Measurements from ENCODE around the gene DSTN. TPM values are rescaled to one million over a fixed set of nuclear protein-coding genes. Genes with fewer than 3 reads are reported as not detected.

The DSTN gene
- total RNA-seq, 6 experiments from 2014 or later = 65.8 to 94.4 (median 86.9) TPM

DNA sequence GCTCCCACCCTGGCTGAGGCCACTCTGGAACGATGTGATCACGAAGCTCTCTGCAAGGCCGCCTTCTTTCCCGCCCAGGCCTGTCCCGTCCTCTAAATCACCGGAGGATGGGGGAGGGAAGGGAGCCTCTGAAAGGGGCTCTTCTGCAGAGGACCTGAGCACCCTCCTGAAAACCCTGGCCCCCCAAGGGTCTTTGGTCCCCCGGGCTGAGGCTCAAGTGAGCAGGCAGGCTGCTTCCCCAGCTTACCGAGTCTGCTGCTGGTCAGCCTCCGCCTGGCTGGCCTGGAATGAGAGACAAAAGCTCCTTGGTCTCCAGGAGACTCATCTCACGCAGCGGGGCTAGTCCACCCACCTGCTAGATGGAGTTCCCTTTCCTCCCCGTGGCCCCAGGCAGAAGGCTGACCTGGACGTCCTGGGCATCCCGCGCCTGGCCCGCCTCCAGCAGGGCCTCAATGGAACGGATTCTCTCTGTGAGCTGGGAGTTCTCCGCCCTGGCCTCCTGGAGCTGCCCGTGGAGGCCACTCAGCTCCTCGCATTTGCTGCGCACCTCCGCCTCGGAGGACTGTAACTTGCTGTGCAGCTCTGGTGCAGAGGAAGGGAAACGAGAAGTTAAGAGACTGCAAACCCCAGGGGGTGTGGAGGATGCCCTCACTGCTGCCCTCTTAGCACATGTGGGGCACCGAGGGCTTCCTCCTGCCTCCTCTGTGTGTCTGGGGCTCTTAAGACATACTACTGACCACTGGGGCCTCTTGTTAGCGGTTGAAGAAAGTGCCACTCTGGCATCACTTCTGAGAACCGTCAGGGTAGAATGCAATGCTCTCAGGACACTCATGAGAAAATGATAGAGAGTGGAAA lies 57.5 kb downstream of the DSTN start:
- 61% methylated on average over 7 of the region's 27 CpGs for WGBS (ENCODE audit: insufficient coverage, low coverage, low lambda C conversion rate, missing lambda C conversion rate)
- peaks cover 0 to 21% (median 4%) of the 10 kb centered on the region in 4 donors for H3K4me1 ChIP-seq
- no peaks in the 10 kb centered on the region for H3K27me3 ChIP-seq
- no peak for TF ChIP-seq POLR2A (IDR thresholded peaks at IDR 0.05)
- no peak overlapping the region for H3K4me3 ChIP-seq
- H3K36me3 ChIP-seq = peaks cover 10 to 92% (median 59%) of the 10 kb centered on the region in 4 donors
- intact Hi-C loops (cut with DNase I) = loop anchor here in 1 of 2 donors (10.0 kb wide), 1 partner anchor 277 kb away; no protein-coding TSS in a partner anchor
- DNase-seq (peak in 2 of 3 donors; percentile 20 to 59), ATAC-seq (peak in 1 of 4 donors; percentile 12)
- H3K9me3 ChIP-seq = no peaks in the 10 kb centered on the region
- peak overlapping the region in 2 of 3 donors; percentile 40 to 61 for H3K27ac ChIP-seq

GRCh38 chr20:17628101-17628841 lies 58.4 kb downstream of the DSTN start:
- DNase-seq (peak in 2 of 3 donors; percentile 25 to 46), ATAC-seq (no peak)
- H3K27me3 ChIP-seq = no peaks in the 10 kb centered on the region
- H3K9me3 ChIP-seq = no peaks in the 10 kb centered on the region
- H3K4me3 ChIP-seq = no peak overlapping the region
- TF ChIP-seq POLR2A (IDR thresholded peaks at IDR 0.05) = no peak
- TF ChIP-seq, protein P1, sequence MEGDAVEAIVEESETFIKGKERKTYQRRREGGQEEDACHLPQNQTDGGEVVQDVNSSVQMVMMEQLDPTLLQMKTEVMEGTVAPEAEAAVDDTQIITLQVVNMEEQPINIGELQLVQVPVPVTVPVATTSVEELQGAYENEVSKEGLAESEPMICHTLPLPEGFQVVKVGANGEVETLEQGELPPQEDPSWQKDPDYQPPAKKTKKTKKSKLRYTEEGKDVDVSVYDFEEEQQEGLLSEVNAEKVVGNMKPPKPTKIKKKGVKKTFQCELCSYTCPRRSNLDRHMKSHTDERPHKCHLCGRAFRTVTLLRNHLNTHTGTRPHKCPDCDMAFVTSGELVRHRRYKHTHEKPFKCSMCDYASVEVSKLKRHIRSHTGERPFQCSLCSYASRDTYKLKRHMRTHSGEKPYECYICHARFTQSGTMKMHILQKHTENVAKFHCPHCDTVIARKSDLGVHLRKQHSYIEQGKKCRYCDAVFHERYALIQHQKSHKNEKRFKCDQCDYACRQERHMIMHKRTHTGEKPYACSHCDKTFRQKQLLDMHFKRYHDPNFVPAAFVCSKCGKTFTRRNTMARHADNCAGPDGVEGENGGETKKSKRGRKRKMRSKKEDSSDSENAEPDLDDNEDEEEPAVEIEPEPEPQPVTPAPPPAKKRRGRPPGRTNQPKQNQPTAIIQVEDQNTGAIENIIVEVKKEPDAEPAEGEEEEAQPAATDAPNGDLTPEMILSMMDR (IDR thresholded peaks at IDR 0.05) = no peak
- peaks cover 0 to 21% (median 4%) of the 10 kb centered on the region in 4 donors for H3K4me1 ChIP-seq
- WGBS (ENCODE audit: insufficient coverage, low coverage, low lambda C conversion rate, missing lambda C conversion rate) = 85% methylated on average over 17 of the region's 18 CpGs
- intact Hi-C loops (cut with DNase I) = loop anchor here in 1 of 2 donors (10.0 kb wide), 1 partner anchor 277 kb away; no protein-coding TSS in a partner anchor
- H3K36me3 ChIP-seq = peaks cover 10 to 92% (median 60%) of the 10 kb centered on the region in 4 donors
- peak overlapping the region in 1 of 3 donors; percentile 61 for H3K27ac ChIP-seq

- no peaks in the 10 kb centered on the region for H3K9me3 ChIP-seq
Observed at GRCh38 chr20:17629025-17629424, 59.1 kb downstream of the DSTN start.

DNA sequence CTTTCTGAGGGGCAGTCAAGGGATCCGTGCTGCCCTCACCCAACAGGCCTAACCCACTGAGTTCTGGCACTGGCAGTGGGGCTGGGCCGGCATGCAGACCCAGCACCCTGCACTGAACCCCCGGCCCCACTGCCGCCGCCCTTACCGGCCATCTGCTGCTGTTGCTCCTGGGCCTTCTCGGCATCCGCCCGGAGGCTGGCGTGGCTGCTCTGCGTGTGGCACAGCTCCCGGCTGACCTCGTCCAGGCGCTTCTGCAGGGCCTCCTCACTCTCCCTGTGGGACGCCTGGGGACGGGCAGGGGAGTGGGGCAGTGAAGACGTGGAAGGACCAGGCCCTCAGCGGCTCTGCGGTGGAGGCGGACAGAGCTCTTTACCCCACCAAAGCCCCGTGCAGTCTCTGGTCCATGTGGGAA lies 59.8 kb downstream of the DSTN start:
- H3K4me1 ChIP-seq = peaks cover 0 to 21% (median 4%) of the 10 kb centered on the region in 4 donors
- ATAC-seq = no peak
- no peaks in the 10 kb centered on the region for H3K9me3 ChIP-seq
- H3K36me3 ChIP-seq = peaks cover 10 to 92% (median 66%) of the 10 kb centered on the region in 4 donors
- DNase-seq = peak in 1 of 3 donors; percentile 52
- no peak overlapping the region for H3K27ac ChIP-seq
- intact Hi-C loops (cut with DNase I) = loop anchor here in 1 of 2 donors (10.0 kb wide), 1 partner anchor 275 kb away; no protein-coding TSS in a partner anchor
- H3K27me3 ChIP-seq = no peaks in the 10 kb centered on the region
- no peak overlapping the region for H3K4me3 ChIP-seq
- no CpG with 5 or more reads among the region's 21 CpGs for WGBS (ENCODE audit: insufficient coverage, low coverage, low lambda C conversion rate, missing lambda C conversion rate)
- TF ChIP-seq POLR2A (IDR thresholded peaks at IDR 0.05) = no peak
- TF ChIP-seq, protein P1 (IDR thresholded peaks at IDR 0.05) = no peak

More at GRCh38 chr20:17629025-17629424, 59.1 kb downstream of the DSTN start:
- ATAC-seq (no peak), DNase-seq (peak in 2 of 3 donors; percentile 16 to 34)
- Histone ChIP-seq H3K27ac (no peak overlapping the region), H3K36me3 (peaks cover 10 to 92% (median 63%) of the 10 kb centered on the region in 4 donors), H3K4me1 (peaks cover 0 to 21% (median 4%) of the 10 kb centered on the region in 4 donors), H3K4me3 (no peak overlapping the region), H3K27me3 (no peaks in the 10 kb centered on the region)
- no CpG with 5 or more reads among the region's 8 CpGs for WGBS (ENCODE audit: insufficient coverage, low coverage, low lambda C conversion rate, missing lambda C conversion rate)
- intact Hi-C loops (cut with DNase I) = loop anchor here in 1 of 2 donors (10.0 kb wide), 1 partner anchor 276 kb away; no protein-coding TSS in a partner anchor
- TF ChIP-seq, protein P1 (IDR thresholded peaks at IDR 0.05) = no peak
- TF ChIP-seq POLR2A (IDR thresholded peaks at IDR 0.05) = no peak
